ENCODE data around the gene PPP1R12B. TPM values are rescaled to one million over a fixed set of nuclear protein-coding genes. Genes with fewer than 3 reads are reported as not detected.
A peak's percentile ranks its signal among the peaks of the same experiment; 100 is the strongest.

PPP1R12B gene
- total RNA-seq, 1 donor from 2014 or later, result 7.2 TPM

- TF ChIP-seq, protein P1, sequence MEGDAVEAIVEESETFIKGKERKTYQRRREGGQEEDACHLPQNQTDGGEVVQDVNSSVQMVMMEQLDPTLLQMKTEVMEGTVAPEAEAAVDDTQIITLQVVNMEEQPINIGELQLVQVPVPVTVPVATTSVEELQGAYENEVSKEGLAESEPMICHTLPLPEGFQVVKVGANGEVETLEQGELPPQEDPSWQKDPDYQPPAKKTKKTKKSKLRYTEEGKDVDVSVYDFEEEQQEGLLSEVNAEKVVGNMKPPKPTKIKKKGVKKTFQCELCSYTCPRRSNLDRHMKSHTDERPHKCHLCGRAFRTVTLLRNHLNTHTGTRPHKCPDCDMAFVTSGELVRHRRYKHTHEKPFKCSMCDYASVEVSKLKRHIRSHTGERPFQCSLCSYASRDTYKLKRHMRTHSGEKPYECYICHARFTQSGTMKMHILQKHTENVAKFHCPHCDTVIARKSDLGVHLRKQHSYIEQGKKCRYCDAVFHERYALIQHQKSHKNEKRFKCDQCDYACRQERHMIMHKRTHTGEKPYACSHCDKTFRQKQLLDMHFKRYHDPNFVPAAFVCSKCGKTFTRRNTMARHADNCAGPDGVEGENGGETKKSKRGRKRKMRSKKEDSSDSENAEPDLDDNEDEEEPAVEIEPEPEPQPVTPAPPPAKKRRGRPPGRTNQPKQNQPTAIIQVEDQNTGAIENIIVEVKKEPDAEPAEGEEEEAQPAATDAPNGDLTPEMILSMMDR (IDR thresholded peaks at IDR 0.05; ENCODE audit: unreplicated experiment), result no peak
- no peak for DNase-seq (ENCODE audit: low spot score)
- no peaks in the 10 kb centered on the region for H3K36me3 Mint-ChIP-seq (ENCODE audit: low read depth, unreplicated experiment)
- H3K9me3 Mint-ChIP-seq (ENCODE audit: unreplicated experiment), result no peaks in the 10 kb centered on the region
- H3K4me3 Mint-ChIP-seq (ENCODE audit: unreplicated experiment), result no peak overlapping the region
- peaks cover under 1% of the 10 kb centered on the region for H3K27me3 Mint-ChIP-seq (ENCODE audit: unreplicated experiment)
- no peak overlapping the region for H3K27ac Mint-ChIP-seq (ENCODE audit: unreplicated experiment)
- H3K4me1 Mint-ChIP-seq (ENCODE audit: unreplicated experiment), result no peaks in the 10 kb centered on the region
Observed at GRCh38 chr1:202569393-202570322, 221.2 kb downstream of the PPP1R12B start.

DNA sequence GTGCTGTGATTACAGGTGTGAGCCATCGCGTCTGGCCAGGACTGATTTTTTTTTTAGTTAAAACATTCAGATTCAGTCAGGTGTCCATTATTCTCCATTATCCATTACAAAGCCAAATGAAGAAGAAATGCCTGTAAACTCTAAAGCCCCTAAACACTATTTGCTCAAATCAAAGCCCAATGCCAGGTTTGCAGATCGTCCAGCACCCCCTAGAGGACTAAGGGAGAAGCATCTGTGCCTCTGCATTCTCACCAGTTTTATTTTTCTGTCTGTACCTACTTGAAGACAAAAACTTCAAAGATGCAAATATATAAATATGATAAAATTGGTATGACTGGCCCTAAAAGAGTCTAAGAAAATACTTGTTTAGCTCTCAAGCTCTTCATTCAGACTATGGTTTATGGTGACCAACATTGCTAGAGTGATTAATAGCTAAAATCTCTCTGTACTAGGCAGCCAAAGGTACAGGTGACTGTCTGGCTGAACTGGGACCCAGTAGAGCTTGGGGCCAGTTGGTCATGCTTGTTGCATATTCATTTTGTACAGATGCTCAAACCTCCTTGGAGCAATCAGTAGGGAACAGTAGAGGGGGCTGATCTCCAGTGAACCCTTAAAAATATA, 223.3 kb downstream of the PPP1R12B start:
- Mint-ChIP-seq H3K27me3 (ENCODE audit: unreplicated experiment) (peaks cover 2% of the 10 kb centered on the region), H3K4me3 (ENCODE audit: unreplicated experiment) (no peak overlapping the region)
- peak; percentile 42 for DNase-seq (ENCODE audit: low spot score)

GRCh38 chr1:202572867-202573266, 224.4 kb downstream of the PPP1R12B start:
- H3K27ac Mint-ChIP-seq (ENCODE audit: unreplicated experiment), result no peak overlapping the region

More for the DNA sequence above, 223.3 kb downstream of the PPP1R12B start:
- Mint-ChIP-seq H3K9me3 (ENCODE audit: unreplicated experiment) (no peaks in the 10 kb centered on the region), H3K27ac (ENCODE audit: unreplicated experiment) (no peak overlapping the region), H3K4me1 (ENCODE audit: unreplicated experiment) (no peaks in the 10 kb centered on the region), H3K36me3 (ENCODE audit: low read depth, unreplicated experiment) (no peaks in the 10 kb centered on the region)
- TF ChIP-seq, protein P1 (IDR thresholded peaks at IDR 0.05; ENCODE audit: unreplicated experiment), result peak; percentile 67

DNA sequence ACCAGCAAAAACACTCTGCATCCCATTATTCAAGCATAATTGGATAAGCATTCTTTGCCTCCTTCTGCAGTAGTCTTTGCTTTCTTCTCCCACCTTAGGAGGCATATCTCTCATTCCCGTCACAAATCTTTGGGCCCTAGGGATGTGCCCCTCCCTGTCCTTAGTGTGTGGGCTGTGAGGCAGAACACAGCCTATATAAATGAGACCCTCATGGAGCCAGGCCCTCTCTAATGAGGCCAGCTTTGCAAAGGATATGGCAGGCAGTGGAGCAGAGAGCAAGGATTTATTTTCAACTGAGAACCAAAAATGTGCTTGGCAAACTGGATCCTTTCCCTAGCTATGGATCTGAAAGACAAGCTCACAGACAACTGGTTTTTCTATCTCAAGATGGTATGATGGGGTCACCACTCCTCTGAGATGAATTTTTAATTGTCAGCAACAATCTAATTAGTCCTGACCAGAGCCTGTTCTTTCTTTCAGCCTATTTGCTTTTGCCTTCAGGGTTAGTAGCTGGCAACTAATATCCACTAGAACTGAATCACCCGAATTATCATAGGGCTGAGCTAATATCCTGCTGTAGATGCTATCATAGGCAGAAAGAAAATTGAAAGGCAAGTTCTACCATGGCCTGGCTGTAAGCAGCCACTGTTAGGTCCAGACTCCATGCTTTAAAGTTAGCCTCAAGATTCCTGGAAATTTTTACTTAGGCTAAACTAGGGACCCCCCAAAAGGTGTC, 227.6 kb downstream of the PPP1R12B start:
- H3K4me1 Mint-ChIP-seq (ENCODE audit: unreplicated experiment), result peaks cover 4% of the 10 kb centered on the region
- TF ChIP-seq, protein P1 (IDR thresholded peaks at IDR 0.05; ENCODE audit: unreplicated experiment), result no peak
- DNase-seq (ENCODE audit: low spot score), result no peak
- H3K27me3 Mint-ChIP-seq (ENCODE audit: unreplicated experiment), result peaks cover 3% of the 10 kb centered on the region
- H3K9me3 Mint-ChIP-seq (ENCODE audit: unreplicated experiment), result no peaks in the 10 kb centered on the region
- H3K4me3 Mint-ChIP-seq (ENCODE audit: unreplicated experiment), result no peak overlapping the region
- no peaks in the 10 kb centered on the region for H3K36me3 Mint-ChIP-seq (ENCODE audit: low read depth, unreplicated experiment)
- H3K27ac Mint-ChIP-seq (ENCODE audit: unreplicated experiment), result no peak overlapping the region

More at GRCh38 chr1:202572867-202573266, 224.4 kb downstream of the PPP1R12B start:
- TF ChIP-seq, protein P1 (IDR thresholded peaks at IDR 0.05; ENCODE audit: unreplicated experiment), result no peak
- Mint-ChIP-seq H3K4me1 (ENCODE audit: unreplicated experiment) (peaks cover 4% of the 10 kb centered on the region), H3K9me3 (ENCODE audit: unreplicated experiment) (no peaks in the 10 kb centered on the region), H3K36me3 (ENCODE audit: low read depth, unreplicated experiment) (no peaks in the 10 kb centered on the region), H3K27me3 (ENCODE audit: unreplicated experiment) (peaks cover 3% of the 10 kb centered on the region), H3K4me3 (ENCODE audit: unreplicated experiment) (no peak overlapping the region)
- no peak for DNase-seq (ENCODE audit: low spot score)
